ENCODE measurements around the gene TMX3.

TMX3 gene

GRCh38 chr18:68714712-68715496, at the start of gene TMX3:
TMX3 (minus strand) TSS chr18:68715108; CDS start chr18:68714981, 127 bp downstream.
- peak; percentile 92 for DNase-seq (ENCODE audit: low read depth)

- DNase-seq (ENCODE audit: low read depth) = no peak
Observed at GRCh38 chr18:68764016-68764415, 49.1 kb upstream of the TMX3 start.

- no peak for DNase-seq (ENCODE audit: low read depth)
Observed at GRCh38 chr18:68763083-68763482, 48.2 kb upstream of the TMX3 start.

GRCh38 chr18:68759308-68759707, 44.4 kb upstream of the TMX3 start:
- DNase-seq (ENCODE audit: low read depth) = no peak

- no peak for DNase-seq (ENCODE audit: low read depth)
Observed at GRCh38 chr18:68757126-68757525, 42.2 kb upstream of the TMX3 start.

- no peak for DNase-seq (ENCODE audit: low read depth)
Observed at GRCh38 chr18:68742206-68742605, 27.3 kb upstream of the TMX3 start.

GRCh38 chr18:68740966-68741365, 26.1 kb upstream of the TMX3 start:
- no peak for DNase-seq (ENCODE audit: low read depth)

GRCh38 chr18:68739462-68739861, 24.6 kb upstream of the TMX3 start:
- DNase-seq (ENCODE audit: low read depth) = no peak

GRCh38 chr18:68738564-68738963, 23.7 kb upstream of the TMX3 start:
- DNase-seq (ENCODE audit: low read depth) = no peak

- DNase-seq (ENCODE audit: low read depth) = no peak
Observed at GRCh38 chr18:68735483-68736343, 20.8 kb upstream of the TMX3 start.

- no peak for DNase-seq (ENCODE audit: low read depth)
Observed at GRCh38 chr18:68734308-68734707, 19.4 kb upstream of the TMX3 start.

GRCh38 chr18:68733707-68734106, 18.8 kb upstream of the TMX3 start:
- DNase-seq (ENCODE audit: low read depth) = no peak

GRCh38 chr18:68728081-68728700, 13.3 kb upstream of the TMX3 start:
- DNase-seq (ENCODE audit: low read depth) = no peak

- no peak for DNase-seq (ENCODE audit: low read depth)
Observed at GRCh38 chr18:68727506-68727905, 12.6 kb upstream of the TMX3 start.

GRCh38 chr18:68725346-68725745, 10.4 kb upstream of the TMX3 start:
- DNase-seq (ENCODE audit: low read depth) = no peak

- DNase-seq (ENCODE audit: low read depth) = no peak
Observed at GRCh38 chr18:68724021-68724420, 9.1 kb upstream of the TMX3 start.

GRCh38 chr18:68723539-68723938, 8.6 kb upstream of the TMX3 start:
- DNase-seq (ENCODE audit: low read depth) = no peak

GRCh38 chr18:68722821-68723220, 7.9 kb upstream of the TMX3 start:
- DNase-seq (ENCODE audit: low read depth) = no peak

GRCh38 chr18:68721681-68722583, 7.0 kb upstream of the TMX3 start:
- no peak for DNase-seq (ENCODE audit: low read depth)

GRCh38 chr18:68714366-68714711, 569 bp downstream of the TMX3 start:
- DNase-seq (ENCODE audit: low read depth) = no peak

GRCh38 chr18:68713796-68714195, 1.1 kb downstream of the TMX3 start:
- no peak for DNase-seq (ENCODE audit: low read depth)

GRCh38 chr18:68713131-68713530, 1.8 kb downstream of the TMX3 start:
- DNase-seq (ENCODE audit: low read depth) = no peak

All from activated T-cell treated with anti-CD3 and anti-CD28 coated beads for 48 hours (primary cell).